Lower leg skin (tissue), 4 donors: ENCODE measurements around the gene ZNF236. TPM values are rescaled to one million over a fixed set of nuclear protein-coding genes. Genes with fewer than 3 reads are reported as not detected.

ENCODE experiments used
- DNase-seq, 2 donors: peaks; one replicate each; pipeline ENCODE4 v3.0.0-alpha.2; 2019; ENCODE audit warnings: low spot score in 2 of 2
- H3K4me3 ChIP-seq: fragments of 200-600 bp; sonication (generic); 2 replicates; pipeline ENCODE4 v1.5.1; 2017; ENCODE audit warnings: mild to moderate bottlenecking, low read depth; ENCODE audit not compliant: poor library complexity, severe bottlenecking
- POLR2A ChIP-seq, 2 donors: fragments of 450-650 bp; IDR thresholded peaks; one replicate each; pipeline ENCODE4 v1.6.1; 2016 to 2017; ENCODE audit warnings: antibody characterized with exemption in 2 of 2, mild to moderate bottlenecking in 1 of 2, moderate library complexity in 1 of 2
- WGBS, 2 donors: methylation state at CpG; one replicate each; pipeline ENCODE4 v1.1.5; 2018; 5-methylcytosine and 5-hydroxymethylcytosine counted together
- intact Hi-C: fragments of 100-400 bp; cut with DNase I; formaldehyde crosslinking; loops from one replicate; pipeline ENCODE4 v1.15.0; 2023; ENCODE audit warnings: low total_unique reads
- total RNA-seq, 4 donors: library from RNA; depleted of rRNA; stranded (reverse); fragments of >200 nt; gene quantifications; one replicate each; pipeline ENCODE4 v1.1.0, GENCODE V29; 2016
- TF ChIP-seq, protein P1 (sequence below), 3 donors: fragments of 450-650 bp; IDR thresholded peaks; one replicate each; pipeline ENCODE4 v1.5.1; 2016; ENCODE audit warnings: antibody characterized with exemption in 3 of 3, mild to moderate bottlenecking in 3 of 3, moderate library complexity in 2 of 3

Gene ZNF236
- total RNA-seq, 4 donors from 2014 or later: 8.9 to 15.2 (median 11.8) TPM

DNA sequence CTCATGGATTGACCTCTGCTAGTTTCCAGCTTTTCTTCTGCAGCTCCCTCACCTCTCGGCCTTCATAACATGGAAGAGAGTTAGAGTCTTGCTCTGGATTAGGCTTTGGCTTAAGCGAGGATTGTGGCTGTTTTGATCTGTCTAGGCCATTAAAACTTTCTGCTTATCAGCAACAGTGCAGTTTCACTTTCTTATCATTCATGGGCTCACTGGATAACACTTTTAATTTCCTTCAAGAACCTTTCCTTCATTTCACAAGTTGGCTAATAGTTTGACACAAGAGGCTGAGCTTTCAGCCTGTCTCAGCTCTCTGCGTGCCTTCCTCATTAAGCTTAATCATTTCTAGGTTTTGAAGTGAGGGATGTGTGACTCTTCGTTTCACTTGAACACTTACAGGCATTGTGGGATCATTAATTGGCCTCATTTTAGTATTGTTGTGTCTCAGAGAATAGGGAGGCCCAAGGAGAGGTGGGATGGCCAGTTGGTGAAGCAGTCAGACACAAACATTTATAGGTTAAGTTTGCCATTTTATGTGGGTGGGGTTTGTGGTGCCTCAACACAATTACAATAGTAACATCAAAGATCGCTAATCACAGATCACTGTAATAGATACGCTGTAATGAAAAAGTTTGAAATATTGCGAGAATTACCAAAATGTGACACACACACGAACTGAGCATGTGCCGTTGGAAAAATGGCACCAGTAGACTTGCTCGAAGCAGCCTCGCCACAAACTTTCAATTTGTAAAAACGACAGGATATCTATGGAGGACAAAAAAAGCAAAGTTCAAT lies 129.3 kb downstream of the ZNF236 start:
- TF ChIP-seq POLR2A (IDR thresholded peaks at IDR 0.05): no peak
- TF ChIP-seq, protein P1, sequence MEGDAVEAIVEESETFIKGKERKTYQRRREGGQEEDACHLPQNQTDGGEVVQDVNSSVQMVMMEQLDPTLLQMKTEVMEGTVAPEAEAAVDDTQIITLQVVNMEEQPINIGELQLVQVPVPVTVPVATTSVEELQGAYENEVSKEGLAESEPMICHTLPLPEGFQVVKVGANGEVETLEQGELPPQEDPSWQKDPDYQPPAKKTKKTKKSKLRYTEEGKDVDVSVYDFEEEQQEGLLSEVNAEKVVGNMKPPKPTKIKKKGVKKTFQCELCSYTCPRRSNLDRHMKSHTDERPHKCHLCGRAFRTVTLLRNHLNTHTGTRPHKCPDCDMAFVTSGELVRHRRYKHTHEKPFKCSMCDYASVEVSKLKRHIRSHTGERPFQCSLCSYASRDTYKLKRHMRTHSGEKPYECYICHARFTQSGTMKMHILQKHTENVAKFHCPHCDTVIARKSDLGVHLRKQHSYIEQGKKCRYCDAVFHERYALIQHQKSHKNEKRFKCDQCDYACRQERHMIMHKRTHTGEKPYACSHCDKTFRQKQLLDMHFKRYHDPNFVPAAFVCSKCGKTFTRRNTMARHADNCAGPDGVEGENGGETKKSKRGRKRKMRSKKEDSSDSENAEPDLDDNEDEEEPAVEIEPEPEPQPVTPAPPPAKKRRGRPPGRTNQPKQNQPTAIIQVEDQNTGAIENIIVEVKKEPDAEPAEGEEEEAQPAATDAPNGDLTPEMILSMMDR (IDR thresholded peaks at IDR 0.05): no peak
- intact Hi-C loops: no loop called here
- DNase-seq: no peak
- WGBS, 2 donors: 92 to 93% methylated on average over 12 of the region's 12 CpGs
- H3K4me3 ChIP-seq: no peak overlapping the region

- 86 to 90% methylated on average over 4 of the region's 4 CpGs for WGBS, 2 donors
- no peak for DNase-seq
- TF ChIP-seq POLR2A (IDR thresholded peaks at IDR 0.05): no peak
- TF ChIP-seq, protein P1 (IDR thresholded peaks at IDR 0.05): no peak
- intact Hi-C loops: no loop called here
- H3K4me3 ChIP-seq: no peak overlapping the region
Observed at GRCh38 chr18:76952747-76953146, 130.4 kb downstream of the ZNF236 start.

- DNase-seq: no peak
- intact Hi-C loops: no loop called here
- TF ChIP-seq, protein P1 (IDR thresholded peaks at IDR 0.05): no peak
- TF ChIP-seq POLR2A (IDR thresholded peaks at IDR 0.05): no peak
- no peak overlapping the region for H3K4me3 ChIP-seq
- WGBS, 2 donors: 61 to 69% methylated on average over 6 of the region's 6 CpGs
Observed at GRCh38 chr18:76953156-76953555, 130.8 kb downstream of the ZNF236 start.

DNA sequence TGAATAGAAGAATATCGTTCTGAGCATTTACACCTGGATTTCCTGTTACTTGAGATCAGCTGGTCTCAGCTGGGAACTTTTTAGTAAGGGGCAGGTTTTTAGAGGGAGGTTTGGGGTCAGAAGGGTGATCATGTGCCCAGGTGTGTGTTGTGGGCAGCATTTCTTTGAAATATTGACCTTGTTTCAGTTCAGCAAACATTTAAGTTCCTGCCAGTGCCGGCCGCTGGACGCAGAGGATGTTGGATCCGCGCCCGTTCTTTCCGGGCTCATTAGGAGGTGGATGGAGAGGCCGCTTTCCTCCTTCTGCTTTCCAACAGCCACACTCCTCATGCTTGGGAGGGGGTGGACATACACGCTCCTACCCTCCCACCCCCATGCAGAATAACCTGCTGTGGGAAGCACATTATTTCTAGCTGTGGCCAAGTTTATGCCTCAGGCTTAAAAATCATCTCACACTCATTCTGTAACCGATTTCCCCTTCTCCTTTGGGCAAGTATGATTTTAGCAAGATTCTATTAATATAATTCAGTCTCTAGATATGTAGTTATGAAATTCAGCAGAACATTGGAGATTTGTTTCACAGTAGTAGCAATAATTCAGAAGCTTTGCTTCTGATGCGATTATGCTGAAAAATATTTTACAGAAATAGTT lies 131.4 kb downstream of the ZNF236 start:
- H3K4me3 ChIP-seq: no peak overlapping the region
- no peak for DNase-seq

GRCh38 chr18:76955524-76956170 lies 133.3 kb downstream of the ZNF236 start:
- no peak for DNase-seq
- no peak overlapping the region for H3K4me3 ChIP-seq
- no peak for TF ChIP-seq POLR2A (IDR thresholded peaks at IDR 0.05)
- TF ChIP-seq, protein P1 (IDR thresholded peaks at IDR 0.05): no peak
- intact Hi-C loops: no loop called here
- WGBS, 2 donors: 90 to 93% methylated on average over 25 to 26 of the region's 28 CpGs

More for the DNA sequence above, 131.4 kb downstream of the ZNF236 start:
- WGBS, 2 donors: 60 to 65% methylated on average over 12 of the region's 12 CpGs
- intact Hi-C loops: no loop called here
- TF ChIP-seq, protein P1 (IDR thresholded peaks at IDR 0.05): no peak
- no peak for TF ChIP-seq POLR2A (IDR thresholded peaks at IDR 0.05)
